ENCODE results near the gene KRTAP5-3. TPM values are rescaled to one million over a fixed set of nuclear protein-coding genes. Genes with fewer than 3 reads are reported as not detected.
"Not testable (repeated sequence)": the region's sequence is repeated elsewhere in the genome, so short reads cannot be mapped to it uniquely, and the experiment has no call there.

Gene KRTAP5-3
- total RNA-seq, 1 donor from 2014 or later = not detected

GRCh38 chr11:1648653-1649420 lies 40.6 kb upstream of the KRTAP5-3 start:
- Histone ChIP-seq H3K9me3 (ENCODE audit: low read depth) (no peaks in the 10 kb centered on the region), H3K4me2 (no peak overlapping the region), H2AFZ (replicated peaks) (no peak overlapping the region), H3F3A (ENCODE audit: low read depth) (no peaks in the 10 kb centered on the region), H3K27ac (no peak overlapping the region), H3K27me3 (peaks cover 25% of the 10 kb centered on the region), H3K4me3 (no peak overlapping the region), H3K36me3 (no peaks in the 10 kb centered on the region), H3K4me1 (no peaks in the 10 kb centered on the region), H3K9ac (no peak overlapping the region), H4K20me1 (ENCODE audit: low read depth) (no peaks in the 10 kb centered on the region), H3K79me2 (ENCODE audit: low read depth) (no peaks in the 10 kb centered on the region)
- no peak for TF ChIP-seq CTCF (IDR thresholded peaks at IDR 0.05)
- TF ChIP-seq EZH2phosphoT487 (IDR thresholded peaks at IDR 0.05) = no peak
- no peak for TF ChIP-seq EZH2 (IDR thresholded peaks at IDR 0.05)
- no peak overlapping the region for H3K27ac Mint-ChIP-seq
- no peaks in the 10 kb centered on the region for H3K36me3 Mint-ChIP-seq
- no peaks in the 10 kb centered on the region for H3K9me3 Mint-ChIP-seq
- no peak for DNase-seq (ENCODE audit: low spot score)
- H3K4me1 Mint-ChIP-seq = no peaks in the 10 kb centered on the region
- H3K4me3 Mint-ChIP-seq = no peak overlapping the region
- peaks cover 14% of the 10 kb centered on the region for H3K27me3 Mint-ChIP-seq (ENCODE audit: insufficient read depth, low read depth)

GRCh38 chr11:1647901-1648652 lies 39.8 kb upstream of the KRTAP5-3 start:
- Mint-ChIP-seq H3K4me1 (no peaks in the 10 kb centered on the region), H3K36me3 (no peaks in the 10 kb centered on the region), H3K27ac (no peak overlapping the region), H3K4me3 (no peak overlapping the region), H3K9me3 (no peaks in the 10 kb centered on the region), H3K27me3 (ENCODE audit: insufficient read depth, low read depth) (peaks cover 14% of the 10 kb centered on the region)
- no peaks in the 10 kb centered on the region for H3K79me2 ChIP-seq (ENCODE audit: low read depth)
- H2AFZ ChIP-seq (replicated peaks) = no peak overlapping the region
- no peak overlapping the region for H3K9ac ChIP-seq
- no peaks in the 10 kb centered on the region for H3K4me1 ChIP-seq
- H3F3A ChIP-seq (ENCODE audit: low read depth) = no peaks in the 10 kb centered on the region
- H4K20me1 ChIP-seq (ENCODE audit: low read depth) = no peaks in the 10 kb centered on the region
- no peak overlapping the region for H3K4me3 ChIP-seq
- H3K9me3 ChIP-seq (ENCODE audit: low read depth) = no peaks in the 10 kb centered on the region
- DNase-seq (ENCODE audit: low spot score) = no peak
- H3K36me3 ChIP-seq = no peaks in the 10 kb centered on the region
- TF ChIP-seq EZH2 (IDR thresholded peaks at IDR 0.05) = no peak
- no peak for TF ChIP-seq EZH2phosphoT487 (IDR thresholded peaks at IDR 0.05)
- no peak for TF ChIP-seq CTCF (IDR thresholded peaks at IDR 0.05)
- H3K4me2 ChIP-seq = no peak overlapping the region
- H3K27me3 ChIP-seq = peaks cover 17% of the 10 kb centered on the region
- H3K27ac ChIP-seq = no peak overlapping the region

- not testable (repeated sequence) for DNase-seq (ENCODE audit: low spot score); H3F3A ChIP-seq (ENCODE audit: low read depth); H3K4me1 Mint-ChIP-seq; H3K9me3 Mint-ChIP-seq; H3K9me3 ChIP-seq (ENCODE audit: low read depth); H4K20me1 ChIP-seq (ENCODE audit: low read depth); H3K36me3 Mint-ChIP-seq; H3K4me1 ChIP-seq; H3K36me3 ChIP-seq; H3K9ac ChIP-seq; H3K4me2 ChIP-seq; H3K27ac ChIP-seq; H3K27me3 ChIP-seq; H2AFZ ChIP-seq (replicated peaks); H3K27ac Mint-ChIP-seq; H3K4me3 Mint-ChIP-seq; H3K4me3 ChIP-seq; H3K79me2 ChIP-seq (ENCODE audit: low read depth)
- peaks cover 12% of the 10 kb centered on the region for H3K27me3 Mint-ChIP-seq (ENCODE audit: insufficient read depth, low read depth)
These were observed 38.3 kb upstream of the KRTAP5-3 start for GRCh38 chr11:1646540-1646939.

GRCh38 chr11:1645357-1645821 lies 37.1 kb upstream of the KRTAP5-3 start:
- H3K27me3 ChIP-seq = peaks cover 4% of the 10 kb centered on the region
- H3K4me1 ChIP-seq = no peaks in the 10 kb centered on the region
- DNase-seq (ENCODE audit: low spot score) = no peak
- no peak for TF ChIP-seq EZH2 (IDR thresholded peaks at IDR 0.05)
- no peak for TF ChIP-seq CTCF (IDR thresholded peaks at IDR 0.05)
- TF ChIP-seq EZH2phosphoT487 (IDR thresholded peaks at IDR 0.05) = no peak
- no peaks in the 10 kb centered on the region for H3K79me2 ChIP-seq (ENCODE audit: low read depth)
- H3K27ac ChIP-seq = no peak overlapping the region
- H3F3A ChIP-seq (ENCODE audit: low read depth) = no peaks in the 10 kb centered on the region
- H2AFZ ChIP-seq (replicated peaks) = no peak overlapping the region
- Mint-ChIP-seq H3K4me3 (no peak overlapping the region), H3K9me3 (no peaks in the 10 kb centered on the region), H3K27ac (no peak overlapping the region), H3K36me3 (no peaks in the 10 kb centered on the region), H3K4me1 (no peaks in the 10 kb centered on the region), H3K27me3 (ENCODE audit: insufficient read depth, low read depth) (peaks cover 11% of the 10 kb centered on the region)
- H4K20me1 ChIP-seq (ENCODE audit: low read depth) = no peaks in the 10 kb centered on the region
- no peak overlapping the region for H3K4me3 ChIP-seq
- H3K4me2 ChIP-seq = no peak overlapping the region
- no peak overlapping the region for H3K9ac ChIP-seq
- no peaks in the 10 kb centered on the region for H3K36me3 ChIP-seq
- no peaks in the 10 kb centered on the region for H3K9me3 ChIP-seq (ENCODE audit: low read depth)
